WI38 (cell line): Measurements from ENCODE around the gene BICRA.

Source experiments
- H3K4me3 ChIP-seq: 2 replicates; pipeline ENCODE4 v1.5.1; 2011; ENCODE audit warnings: low read depth, mild to moderate bottlenecking, control low read depth, low read length
- TF ChIP-seq, protein P1 (sequence below): IDR thresholded peaks from 2 replicates; pipeline ENCODE4 v1.5.1; 2012; ENCODE audit warnings: low read depth, mild to moderate bottlenecking, control low read depth, low read length

The BICRA gene

DNA sequence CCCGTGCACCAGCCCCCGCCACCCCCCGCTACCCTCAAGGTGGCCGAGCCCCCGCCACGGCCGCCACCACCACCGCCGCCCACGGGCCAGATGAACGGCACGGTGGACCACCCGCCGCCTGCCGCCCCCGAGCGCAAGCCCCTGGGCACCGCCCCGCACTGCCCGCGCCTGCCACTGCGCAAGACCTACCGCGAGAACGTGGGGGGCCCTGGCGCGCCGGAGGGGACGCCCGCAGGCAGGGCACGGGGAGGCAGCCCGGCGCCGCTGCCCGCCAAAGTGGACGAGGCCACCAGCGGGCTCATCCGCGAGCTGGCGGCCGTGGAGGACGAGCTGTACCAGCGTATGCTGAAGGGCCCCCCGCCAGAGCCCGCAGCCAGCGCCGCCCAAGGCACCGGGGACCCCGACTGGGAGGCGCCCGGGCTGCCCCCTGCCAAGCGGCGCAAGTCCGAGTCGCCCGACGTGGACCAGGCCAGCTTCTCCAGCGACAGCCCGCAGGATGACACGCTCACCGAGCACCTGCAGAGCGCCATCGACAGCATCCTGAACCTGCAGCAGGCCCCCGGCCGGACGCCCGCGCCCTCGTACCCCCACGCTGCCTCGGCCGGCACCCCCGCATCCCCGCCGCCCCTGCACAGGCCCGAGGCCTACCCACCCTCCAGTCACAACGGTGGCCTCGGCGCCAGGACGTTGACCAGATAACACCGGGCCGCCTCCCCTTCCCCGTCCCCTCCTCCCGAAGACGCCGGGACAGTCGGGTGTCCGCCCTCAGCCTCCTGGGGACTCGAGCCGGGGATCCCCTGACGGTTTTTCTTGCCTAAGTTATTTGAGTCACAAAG, 93.0 kb downstream of the BICRA start:
- H3K4me3 ChIP-seq: no peak overlapping the region
- TF ChIP-seq, protein P1, sequence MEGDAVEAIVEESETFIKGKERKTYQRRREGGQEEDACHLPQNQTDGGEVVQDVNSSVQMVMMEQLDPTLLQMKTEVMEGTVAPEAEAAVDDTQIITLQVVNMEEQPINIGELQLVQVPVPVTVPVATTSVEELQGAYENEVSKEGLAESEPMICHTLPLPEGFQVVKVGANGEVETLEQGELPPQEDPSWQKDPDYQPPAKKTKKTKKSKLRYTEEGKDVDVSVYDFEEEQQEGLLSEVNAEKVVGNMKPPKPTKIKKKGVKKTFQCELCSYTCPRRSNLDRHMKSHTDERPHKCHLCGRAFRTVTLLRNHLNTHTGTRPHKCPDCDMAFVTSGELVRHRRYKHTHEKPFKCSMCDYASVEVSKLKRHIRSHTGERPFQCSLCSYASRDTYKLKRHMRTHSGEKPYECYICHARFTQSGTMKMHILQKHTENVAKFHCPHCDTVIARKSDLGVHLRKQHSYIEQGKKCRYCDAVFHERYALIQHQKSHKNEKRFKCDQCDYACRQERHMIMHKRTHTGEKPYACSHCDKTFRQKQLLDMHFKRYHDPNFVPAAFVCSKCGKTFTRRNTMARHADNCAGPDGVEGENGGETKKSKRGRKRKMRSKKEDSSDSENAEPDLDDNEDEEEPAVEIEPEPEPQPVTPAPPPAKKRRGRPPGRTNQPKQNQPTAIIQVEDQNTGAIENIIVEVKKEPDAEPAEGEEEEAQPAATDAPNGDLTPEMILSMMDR: no peak

DNA sequence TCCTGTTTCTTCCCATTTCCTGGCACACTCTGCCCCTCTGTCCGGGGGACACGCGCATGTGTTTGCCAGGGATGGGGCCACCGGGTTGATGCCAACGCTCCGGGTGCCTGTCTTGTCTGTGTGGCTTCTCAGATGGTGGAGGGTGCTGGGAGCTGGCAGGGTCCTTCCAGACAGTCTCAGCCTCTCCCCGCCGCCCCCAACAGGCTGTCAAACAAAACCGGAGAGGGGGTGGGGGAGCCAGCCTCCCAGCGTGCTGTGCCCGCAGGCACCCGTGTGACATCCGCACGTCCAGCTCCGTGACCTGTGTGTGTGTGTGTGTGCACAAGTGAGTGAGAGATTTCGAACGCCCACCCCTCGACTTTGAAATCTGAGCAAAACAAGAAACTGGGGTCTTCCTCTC, 93.7 kb downstream of the BICRA start:
- no peak overlapping the region for H3K4me3 ChIP-seq
- TF ChIP-seq, protein P1: no peak

DNA sequence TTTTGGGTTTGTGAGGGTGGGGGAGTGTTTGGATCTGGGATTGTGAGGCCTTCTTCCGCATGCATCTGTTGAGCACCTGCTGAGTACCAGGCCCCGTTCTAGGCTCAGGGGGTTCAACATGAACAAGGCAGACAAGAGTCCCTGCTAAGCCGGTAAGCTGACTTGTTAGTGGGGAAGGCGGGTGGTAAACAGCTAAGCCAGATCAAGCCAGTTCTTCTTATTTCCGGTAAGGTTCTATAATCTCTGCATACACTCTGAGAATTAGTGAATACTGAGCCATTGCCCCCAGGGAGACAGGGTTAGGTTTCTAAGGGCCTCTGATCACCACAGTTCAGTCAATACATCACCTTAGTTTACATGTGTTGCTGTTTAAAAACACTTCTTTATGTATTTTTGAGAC, 94.4 kb downstream of the BICRA start:
- H3K4me3 ChIP-seq: no peak overlapping the region
- TF ChIP-seq, protein P1: no peak

DNA sequence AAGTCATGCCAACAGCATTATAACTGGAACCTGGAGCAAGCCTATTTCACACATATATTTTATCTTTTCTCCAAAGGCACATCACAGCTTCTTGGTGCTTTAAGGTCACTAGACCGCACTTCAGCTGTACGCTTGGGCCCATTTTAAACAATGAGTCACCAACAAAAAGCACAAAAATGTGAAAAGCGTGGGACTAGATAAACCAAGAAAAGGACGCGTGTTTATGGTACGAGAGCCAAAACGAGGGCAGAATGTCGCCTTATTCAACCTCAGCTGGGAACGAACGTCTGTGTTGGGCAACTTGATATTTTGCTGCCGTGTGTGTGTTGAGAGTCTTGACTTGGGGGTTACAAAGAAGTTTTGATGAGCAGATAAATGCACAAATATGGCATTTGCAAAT, 95.1 kb downstream of the BICRA start:
- TF ChIP-seq, protein P1: no peak
- H3K4me3 ChIP-seq: no peak overlapping the region

DNA sequence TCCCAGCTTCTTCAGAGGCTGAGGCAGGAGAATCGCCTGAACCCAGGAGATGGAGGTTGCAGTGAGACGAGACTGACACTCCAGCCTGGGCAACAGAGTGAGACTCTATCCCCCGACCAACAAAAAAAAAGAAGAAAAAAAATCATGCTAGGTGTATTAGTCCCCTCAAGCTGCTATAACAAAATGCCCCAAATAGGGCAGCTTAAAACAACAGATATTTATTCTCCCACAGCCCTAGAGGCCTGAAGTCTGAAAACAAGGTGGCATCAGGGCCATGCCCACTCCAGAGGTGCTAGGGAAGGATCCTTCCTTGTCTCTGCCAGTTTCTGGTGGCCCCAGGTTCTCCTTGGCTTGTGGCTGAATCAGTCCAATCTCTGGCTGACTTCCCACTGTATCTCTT, 95.7 kb downstream of the BICRA start:
- TF ChIP-seq, protein P1: no peak
- H3K4me3 ChIP-seq: no peak overlapping the region

DNA sequence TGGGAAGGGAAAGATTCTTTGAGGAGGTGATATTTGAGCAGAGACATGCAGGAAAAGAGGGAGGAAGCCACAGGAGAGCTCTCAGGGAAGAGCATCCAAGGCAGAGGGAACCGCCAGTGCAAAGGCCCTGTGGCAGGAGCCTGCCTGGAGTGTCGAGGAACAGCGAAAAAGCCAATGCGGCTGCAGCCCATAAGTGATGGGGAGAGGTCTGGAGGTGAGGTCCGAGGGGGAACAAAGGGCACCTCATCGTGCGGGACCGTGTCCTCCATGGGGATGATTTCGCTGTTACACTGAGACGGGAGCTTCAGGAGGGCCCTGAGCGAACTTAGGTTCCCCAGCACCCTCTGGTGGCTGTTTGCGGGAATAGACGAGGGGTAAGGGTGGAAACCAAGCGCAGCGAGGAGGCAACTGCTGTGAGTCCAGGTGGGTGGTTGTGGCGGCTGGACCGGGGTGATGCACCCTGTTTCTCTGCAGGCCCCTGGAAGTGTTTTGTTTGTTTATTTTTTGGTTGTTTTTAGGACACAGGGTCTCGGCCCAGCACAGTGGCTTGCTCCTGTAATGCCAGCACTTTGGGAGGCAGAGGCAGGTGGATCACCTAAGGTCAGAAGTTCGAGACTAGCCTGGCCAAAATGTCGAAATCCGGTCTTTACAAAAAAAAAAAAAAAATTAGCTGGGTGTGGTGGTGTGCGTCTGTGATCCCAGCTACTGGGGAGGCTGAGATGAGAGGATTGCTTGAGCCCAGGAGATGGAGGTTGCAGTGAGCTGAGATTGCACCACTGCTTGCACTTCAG, 98.4 kb downstream of the BICRA start:
- no peak overlapping the region for H3K4me3 ChIP-seq
- TF ChIP-seq, protein P1: peak; percentile 89

DNA sequence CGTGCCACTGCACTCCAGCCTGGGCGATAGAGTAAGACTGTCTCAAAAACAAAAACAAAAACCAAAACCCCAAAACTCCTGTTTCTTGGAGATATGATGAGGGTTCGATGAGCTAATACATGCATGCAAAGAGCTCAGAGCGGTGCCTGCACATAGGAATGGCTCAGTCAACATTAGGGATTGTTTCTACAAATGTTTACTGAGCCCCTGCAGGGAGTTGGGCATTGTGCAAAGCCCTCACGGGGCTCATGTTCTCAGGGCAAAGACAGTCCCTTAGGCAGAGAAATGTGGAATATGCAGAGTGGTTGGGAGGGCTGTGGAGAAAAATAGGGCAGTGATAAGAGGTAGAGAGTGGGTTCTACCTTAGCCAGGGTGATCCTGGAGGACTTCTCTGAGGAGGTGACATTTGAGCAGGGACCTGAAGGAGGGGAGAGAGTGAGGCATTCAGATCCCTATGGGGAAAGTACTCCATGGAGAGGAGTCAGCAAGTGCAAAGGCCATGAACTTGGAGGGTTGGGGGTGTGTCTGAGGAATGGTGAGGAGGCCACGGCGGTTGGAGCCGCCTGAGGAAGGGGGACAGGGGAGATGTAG, 102.8 kb downstream of the BICRA start:
- H3K4me3 ChIP-seq: no peak overlapping the region
- TF ChIP-seq, protein P1: no peak
